Suppressor macrophage treated with lipopolysaccharide for 4 hours (primary cell): ENCODE results near the gene ID1.
"Not testable (repeated sequence)": the region's sequence is repeated elsewhere in the genome, so short reads cannot be mapped to it uniquely, and the experiment has no call there.

ENCODE experiments used
- DNase-seq: peaks from one replicate; pipeline ENCODE4 v3.0.0-alpha.2; 2020

ID1 gene

DNA sequence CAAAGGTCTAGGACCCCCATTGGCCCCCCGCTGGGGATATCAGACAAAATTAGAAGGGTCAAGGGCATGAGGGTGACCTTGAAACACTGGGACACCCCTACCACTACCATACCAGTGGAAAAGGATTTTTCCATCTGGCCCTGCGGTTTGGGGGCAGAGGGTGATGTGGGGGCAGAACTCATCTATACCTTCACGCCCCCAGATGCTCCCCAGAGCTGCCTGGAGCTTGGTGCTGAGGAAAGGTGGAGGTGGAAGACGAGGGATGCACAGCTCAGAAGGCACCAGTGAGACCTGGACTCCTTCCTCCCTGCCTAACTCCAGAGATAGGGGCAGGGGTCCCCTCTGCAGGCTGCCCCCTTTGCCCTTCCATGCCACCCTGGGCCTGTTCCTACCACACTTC, 33.7 kb downstream of the ID1 start:
- no peak for DNase-seq

DNA sequence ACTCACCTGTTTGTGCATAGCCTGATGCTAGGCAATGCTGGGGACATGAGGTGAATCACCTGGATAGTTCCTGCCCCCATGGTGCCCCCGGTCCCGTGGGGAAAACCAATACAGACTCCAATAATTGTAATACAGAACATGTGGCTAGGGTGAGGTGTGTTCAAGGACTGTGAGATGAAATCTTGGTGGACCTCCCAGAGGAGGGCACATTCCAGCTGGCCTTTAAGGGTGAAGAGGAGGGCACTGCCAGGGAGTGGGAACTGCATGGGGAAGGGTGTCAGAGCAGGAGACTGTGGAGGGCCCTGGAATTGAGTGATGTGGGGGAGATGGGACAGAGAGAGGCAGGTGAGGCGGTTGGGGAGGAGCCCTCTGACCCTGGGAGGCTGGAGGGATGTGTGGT, 35.2 kb downstream of the ID1 start:
- no peak for DNase-seq

DNA sequence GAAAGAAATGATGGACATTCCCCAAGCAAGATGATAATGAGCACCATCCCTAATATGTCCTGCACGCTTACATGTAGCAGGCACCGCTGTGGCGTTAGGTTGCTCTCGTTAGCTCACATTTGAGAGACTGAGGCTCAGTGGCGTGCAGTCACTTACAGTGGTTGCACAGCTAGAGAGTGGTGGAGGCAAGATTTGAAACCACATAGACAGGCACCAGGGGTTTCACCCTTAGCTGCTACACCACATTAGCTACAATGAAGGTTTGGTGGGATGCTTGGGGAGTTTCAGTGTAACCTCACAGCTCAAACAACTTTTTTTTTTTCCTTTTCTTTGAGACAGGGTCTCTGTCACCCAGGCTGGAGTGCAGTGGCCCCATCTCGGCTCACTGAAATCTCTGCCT, 36.3 kb downstream of the ID1 start:
- DNase-seq: no peak

DNA sequence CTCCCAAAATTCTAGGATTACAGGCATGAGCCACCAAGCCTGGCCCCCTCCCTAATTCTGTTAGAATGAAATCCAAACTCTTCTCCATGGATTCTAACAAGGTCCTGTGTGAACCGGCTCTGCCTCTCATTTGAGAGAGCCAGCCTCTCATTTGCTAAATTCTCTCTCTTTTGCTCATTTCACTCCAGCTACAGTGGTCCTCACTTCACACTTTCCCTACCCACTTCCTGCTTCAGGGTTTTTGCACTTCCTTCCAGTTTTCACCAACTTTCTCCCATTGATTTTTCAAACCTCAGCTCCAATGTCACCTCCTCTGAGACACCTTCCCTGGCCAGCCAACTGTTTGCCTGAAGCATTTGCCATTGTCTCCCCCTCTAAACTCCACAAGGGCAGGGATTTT, 37.7 kb downstream of the ID1 start:
- DNase-seq: no peak

DNA sequence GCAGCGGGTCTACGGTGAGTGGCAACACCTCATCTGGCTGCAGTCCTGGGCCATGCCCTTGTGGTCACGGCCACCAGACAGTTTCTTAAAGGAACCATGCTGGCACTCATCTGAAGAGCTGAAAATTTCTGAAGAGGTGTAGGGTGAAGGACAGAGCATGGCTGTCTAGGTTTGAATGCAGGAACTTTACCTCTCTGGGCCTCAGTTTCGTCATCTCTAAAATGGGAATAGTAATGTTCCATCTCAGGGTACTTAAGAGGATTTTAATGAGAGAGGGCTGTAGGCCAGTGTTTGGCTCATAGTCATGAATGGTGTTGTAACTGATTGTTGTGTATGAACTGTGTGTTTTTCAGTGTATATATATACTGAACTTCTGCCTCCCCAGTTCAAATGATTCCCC, 38.4 kb downstream of the ID1 start:
- no peak for DNase-seq

DNA sequence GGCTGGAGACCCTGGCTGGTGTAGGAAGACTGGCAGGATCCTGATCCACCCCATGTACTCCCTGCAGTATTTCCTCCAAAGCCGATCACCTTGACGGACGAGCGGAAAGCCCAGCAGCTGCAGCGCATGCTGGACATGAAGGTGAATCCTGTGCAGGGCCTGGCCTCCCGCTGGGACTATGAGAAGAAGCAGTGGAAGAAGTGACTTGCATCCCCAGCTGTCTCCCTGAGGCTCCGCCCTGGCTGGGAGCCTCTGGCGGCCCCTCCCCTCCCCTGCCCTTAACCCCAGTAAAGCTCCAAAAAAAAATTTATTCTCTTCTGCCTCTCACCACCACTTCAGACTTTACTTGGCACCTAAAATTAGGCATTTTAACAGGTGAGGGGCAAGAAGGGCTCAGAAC, 39.6 kb downstream of the ID1 start:
- no peak for DNase-seq

DNA sequence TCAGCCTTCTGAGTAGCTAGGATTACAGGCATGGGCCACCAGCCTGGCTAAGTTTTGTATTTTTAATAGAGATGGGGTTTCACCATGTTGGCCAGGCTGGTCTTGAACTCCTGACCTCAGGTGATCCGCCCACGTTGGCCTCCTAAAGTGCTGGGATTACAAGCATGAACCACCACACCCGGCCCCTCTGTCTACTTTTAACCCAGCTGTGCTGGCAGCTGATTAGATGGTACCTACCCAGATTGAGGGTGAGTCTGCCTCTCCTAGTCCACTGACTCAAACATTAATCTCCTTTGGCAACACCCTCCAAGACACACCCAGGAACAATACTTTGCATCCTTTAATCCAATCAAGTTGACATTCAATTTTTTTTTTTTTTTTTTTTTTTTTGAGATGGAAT, 43.0 kb downstream of the ID1 start:
- DNase-seq: not testable (repeated sequence)

DNA sequence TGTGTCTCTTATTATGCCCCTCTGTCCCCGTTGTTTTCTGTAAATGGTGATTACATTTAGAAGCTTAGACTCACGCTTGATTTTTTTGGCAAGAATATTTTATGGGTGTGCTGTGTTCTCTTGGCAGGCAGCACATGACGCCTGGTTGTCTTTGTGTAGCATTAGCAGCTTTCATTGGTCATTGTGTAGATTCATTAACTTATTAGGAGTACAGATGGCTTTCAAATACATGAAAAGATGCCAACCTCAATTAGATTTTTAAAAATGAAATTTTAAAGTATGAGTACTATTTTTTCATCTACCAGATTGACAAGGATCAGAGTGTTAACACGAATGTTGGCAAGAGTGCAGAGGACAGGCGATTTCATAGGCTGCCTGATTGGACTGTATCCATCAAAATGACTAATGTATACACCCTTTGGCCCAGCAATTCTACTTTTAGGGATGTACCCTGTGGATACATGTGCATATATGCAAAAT, 47.9 kb downstream of the ID1 start:
- DNase-seq: no peak

DNA sequence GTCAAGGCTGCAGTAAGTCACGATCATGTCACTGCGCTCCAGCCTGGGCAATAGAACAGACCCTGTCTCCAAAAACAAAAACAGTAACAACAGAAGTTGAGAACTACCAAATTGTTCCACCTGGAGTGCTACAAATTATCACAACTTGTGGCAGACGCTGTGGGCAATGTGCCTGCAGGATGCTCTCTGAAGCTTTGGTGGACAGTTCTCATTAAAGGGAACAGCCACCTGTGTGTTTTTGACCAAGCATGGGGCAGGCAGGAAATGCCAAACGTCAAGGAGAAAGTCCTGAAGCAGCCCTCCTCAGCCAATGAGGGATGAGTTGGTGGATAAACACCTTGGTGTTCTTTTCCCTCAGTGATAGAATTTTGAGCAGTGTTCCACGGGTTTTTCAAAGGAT, 48.5 kb downstream of the ID1 start:
- DNase-seq: no peak

DNA sequence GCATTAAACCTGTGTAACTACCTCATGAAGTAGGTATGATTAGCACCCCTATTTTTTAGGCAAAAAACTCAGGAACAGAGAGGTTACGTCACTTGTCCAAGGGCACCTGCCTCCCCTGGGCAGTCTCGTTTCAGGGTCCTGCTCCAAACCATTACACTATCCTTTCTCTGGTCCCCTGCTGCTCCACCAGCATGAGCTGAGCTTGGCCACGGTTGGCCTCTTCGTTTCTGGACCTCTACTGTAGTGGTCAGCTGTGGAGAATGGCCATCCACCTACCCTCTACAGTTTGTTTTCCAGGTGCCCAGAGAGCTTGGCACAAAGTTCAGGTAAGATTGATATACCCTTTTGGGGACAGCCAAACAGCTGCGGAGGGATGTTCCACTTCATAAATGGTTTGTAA, 49.4 kb downstream of the ID1 start:
- no peak for DNase-seq
